Measurements from ENCODE around the gene MAP2. TPM values are rescaled to one million over a fixed set of nuclear protein-coding genes. Genes with fewer than 3 reads are reported as not detected.

MAP2 gene
- total and polyA plus RNA-seq, 2 experiments from 2014 or later, result 2.9 to 4.4 TPM

DNA sequence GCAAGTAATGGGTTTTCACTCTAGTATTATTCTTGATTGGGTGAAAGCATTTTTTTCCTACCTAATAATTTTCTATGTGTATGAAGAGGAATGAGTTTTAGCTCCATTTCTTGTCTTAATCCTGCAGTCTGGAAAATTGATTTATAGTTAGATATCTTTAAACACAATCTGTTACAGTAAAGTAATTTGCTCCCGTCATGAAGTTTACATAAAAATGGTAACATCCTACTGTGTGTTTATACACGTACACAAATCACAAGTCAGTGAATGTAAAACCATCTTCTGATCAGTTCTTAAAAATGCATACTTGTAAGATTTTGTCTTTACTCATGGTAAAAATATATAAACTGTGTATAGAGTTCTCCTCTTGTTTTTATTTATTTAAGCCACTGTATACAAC lies 51.1 kb downstream of the MAP2 start:
- H3K4me1 ChIP-seq (ENCODE audit: insufficient read depth), result peaks cover 8% of the 10 kb centered on the region; the same call in 1 of the 2 replicates
- no peak overlapping the region for H3K4me3 Mint-ChIP-seq
- no peaks in the 10 kb centered on the region for H4K20me1 ChIP-seq (replicated peaks; ENCODE audit: insufficient read depth)
- DNase-seq (ENCODE audit: low spot score), result no peak
- no peaks in the 10 kb centered on the region for H3K36me3 Mint-ChIP-seq (ENCODE audit: low read depth)
- H3K4me2 ChIP-seq, result no peak overlapping the region
- H3K27ac ChIP-seq (ENCODE audit: low read depth), result no peak overlapping the region
- no peaks in the 10 kb centered on the region for H3F3A ChIP-seq (replicated peaks; ENCODE audit: low read depth)
- no peaks in the 10 kb centered on the region for H3K36me3 ChIP-seq (ENCODE audit: insufficient read depth)
- no peaks in the 10 kb centered on the region for H3K9me3 Mint-ChIP-seq
- no peaks in the 10 kb centered on the region for H3K9me2 ChIP-seq (ENCODE audit: insufficient read depth)
- H3K4me1 Mint-ChIP-seq, result peaks cover 14% of the 10 kb centered on the region; the same call in 2 of the 3 replicates
- H3K27me3 ChIP-seq (ENCODE audit: insufficient read depth), result no peaks in the 10 kb centered on the region
- TF ChIP-seq JUNB (IDR thresholded peaks at IDR 0.05; ENCODE audit: unreplicated experiment) (no peak), ZNF114 (CRISPR knock-in tag; IDR thresholded peaks at IDR 0.05) (no peak), EZH2phosphoT487 (IDR thresholded peaks at IDR 0.05; ENCODE audit: unreplicated experiment) (no peak), REST (IDR thresholded peaks at IDR 0.05; ENCODE audit: unreplicated experiment) (no peak), ETS1 (IDR thresholded peaks at IDR 0.05) (no peak), POLR2AphosphoS5 (IDR thresholded peaks at IDR 0.05; ENCODE audit: low read depth) (no peak), ZNF331 (CRISPR knock-in tag; IDR thresholded peaks at IDR 0.05; ENCODE audit: low read depth) (no peak), STAT1 (IDR thresholded peaks at IDR 0.05; ENCODE audit: unreplicated experiment) (no peak), EZH2 (IDR thresholded peaks at IDR 0.05; ENCODE audit: low read depth, unreplicated experiment) (no peak), ZNF462 (CRISPR knock-in tag; IDR thresholded peaks at IDR 0.05) (no peak)
- TF ChIP-seq, protein P1, sequence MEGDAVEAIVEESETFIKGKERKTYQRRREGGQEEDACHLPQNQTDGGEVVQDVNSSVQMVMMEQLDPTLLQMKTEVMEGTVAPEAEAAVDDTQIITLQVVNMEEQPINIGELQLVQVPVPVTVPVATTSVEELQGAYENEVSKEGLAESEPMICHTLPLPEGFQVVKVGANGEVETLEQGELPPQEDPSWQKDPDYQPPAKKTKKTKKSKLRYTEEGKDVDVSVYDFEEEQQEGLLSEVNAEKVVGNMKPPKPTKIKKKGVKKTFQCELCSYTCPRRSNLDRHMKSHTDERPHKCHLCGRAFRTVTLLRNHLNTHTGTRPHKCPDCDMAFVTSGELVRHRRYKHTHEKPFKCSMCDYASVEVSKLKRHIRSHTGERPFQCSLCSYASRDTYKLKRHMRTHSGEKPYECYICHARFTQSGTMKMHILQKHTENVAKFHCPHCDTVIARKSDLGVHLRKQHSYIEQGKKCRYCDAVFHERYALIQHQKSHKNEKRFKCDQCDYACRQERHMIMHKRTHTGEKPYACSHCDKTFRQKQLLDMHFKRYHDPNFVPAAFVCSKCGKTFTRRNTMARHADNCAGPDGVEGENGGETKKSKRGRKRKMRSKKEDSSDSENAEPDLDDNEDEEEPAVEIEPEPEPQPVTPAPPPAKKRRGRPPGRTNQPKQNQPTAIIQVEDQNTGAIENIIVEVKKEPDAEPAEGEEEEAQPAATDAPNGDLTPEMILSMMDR (conservative IDR thresholded peaks at IDR 0.05; ENCODE audit: low read depth in 2 of 2), result no peak
- H3K79me2 ChIP-seq (replicated peaks; ENCODE audit: insufficient read depth), result no peaks in the 10 kb centered on the region
- ATAC-seq, result no peak
- H3K27ac Mint-ChIP-seq, result no peak overlapping the region
- no peaks in the 10 kb centered on the region for H3K27me3 Mint-ChIP-seq (ENCODE audit: insufficient read depth, low read depth, poor library complexity)
- H2AFZ ChIP-seq, result no peak overlapping the region
- H3K4me3 ChIP-seq, result no peak overlapping the region

Measured in GM23338 (cell line).